NCI-H345 treated with DMSO at 0.1 percent for 48 hours (cell line): Measurements from ENCODE around the gene MFSD11.
"Not testable (repeated sequence)": the region's sequence is repeated elsewhere in the genome, so short reads cannot be mapped to it uniquely, and the experiment has no call there.

Experiments used
- DNase-seq: peaks from one replicate; lab custom pipeline; 2025; ENCODE audit not compliant: unreplicated experiment; lab: John Stamatoyannopoulos, UW

The MFSD11 gene

GRCh38 chr17:76745785-76746184 is 7.9 kb downstream of the MFSD11 start:
- not testable (repeated sequence) for DNase-seq

GRCh38 chr17:76747716-76748363 is 9.9 kb downstream of the MFSD11 start:
- DNase-seq: no peak

GRCh38 chr17:76748657-76749056 is 10.7 kb downstream of the MFSD11 start:
- no peak for DNase-seq

GRCh38 chr17:76751416-76751993 is 13.6 kb downstream of the MFSD11 start:
- DNase-seq: no peak

GRCh38 chr17:76752006-76752405 is 14.1 kb downstream of the MFSD11 start:
- DNase-seq: no peak

- no peak for DNase-seq
Observed at GRCh38 chr17:76753061-76753961, 15.4 kb downstream of the MFSD11 start.

GRCh38 chr17:76755285-76755684 is 17.4 kb downstream of the MFSD11 start:
- DNase-seq: no peak

GRCh38 chr17:76757256-76757655 is 19.3 kb downstream of the MFSD11 start:
- DNase-seq: no peak

- DNase-seq: no peak
Observed at GRCh38 chr17:76758570-76758969, 20.7 kb downstream of the MFSD11 start.

GRCh38 chr17:76772842-76773525 is 35.1 kb downstream of the MFSD11 start:
- DNase-seq: no peak

- DNase-seq: no peak
Observed at GRCh38 chr17:76775021-76775600, 37.2 kb downstream of the MFSD11 start.

GRCh38 chr17:76781056-76781982 is 43.4 kb downstream of the MFSD11 start:
- DNase-seq: no peak

GRCh38 chr17:76783146-76783545 is 45.2 kb downstream of the MFSD11 start:
- no peak for DNase-seq

GRCh38 chr17:76784926-76785325 is 47.0 kb downstream of the MFSD11 start:
- no peak for DNase-seq

GRCh38 chr17:76787866-76788265 is 49.9 kb downstream of the MFSD11 start:
- not testable (repeated sequence) for DNase-seq

GRCh38 chr17:76789235-76789788 is 51.4 kb downstream of the MFSD11 start:
- DNase-seq: no peak

GRCh38 chr17:76791053-76791980 is 53.4 kb downstream of the MFSD11 start:
- no peak for DNase-seq

- DNase-seq: no peak
Observed at GRCh38 chr17:76792348-76792747, 54.4 kb downstream of the MFSD11 start.

- DNase-seq: peak; percentile 14
Observed at GRCh38 chr17:76793775-76794174, 55.9 kb downstream of the MFSD11 start.
